ENCODE measurements around the gene SERPINB1.
"Not testable (repeated sequence)": the region's sequence is repeated elsewhere in the genome, so short reads cannot be mapped to it uniquely, and the experiment has no call there.

Gene SERPINB1

DNA sequence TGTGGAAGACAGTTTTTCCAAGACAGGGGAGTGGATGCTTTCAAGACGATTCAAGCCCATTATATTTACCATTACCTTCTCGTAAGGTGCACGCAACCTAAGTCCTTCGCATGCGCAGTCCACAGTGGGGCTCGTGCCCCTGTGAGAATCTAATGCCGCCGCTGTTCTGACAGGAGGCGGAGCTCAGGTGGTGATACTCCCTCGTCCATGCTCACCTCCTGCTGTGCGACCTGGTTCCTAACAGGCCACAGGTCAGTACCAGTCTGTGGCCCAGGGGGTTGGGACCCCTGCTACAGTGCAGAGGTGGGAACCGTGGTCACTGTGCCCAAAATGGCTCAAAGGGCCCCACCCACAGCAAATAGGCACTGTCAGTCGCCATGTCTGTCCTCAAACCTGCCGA lies 36.6 kb downstream of the SERPINB1 start:
- TF ChIP-seq, protein P1, sequence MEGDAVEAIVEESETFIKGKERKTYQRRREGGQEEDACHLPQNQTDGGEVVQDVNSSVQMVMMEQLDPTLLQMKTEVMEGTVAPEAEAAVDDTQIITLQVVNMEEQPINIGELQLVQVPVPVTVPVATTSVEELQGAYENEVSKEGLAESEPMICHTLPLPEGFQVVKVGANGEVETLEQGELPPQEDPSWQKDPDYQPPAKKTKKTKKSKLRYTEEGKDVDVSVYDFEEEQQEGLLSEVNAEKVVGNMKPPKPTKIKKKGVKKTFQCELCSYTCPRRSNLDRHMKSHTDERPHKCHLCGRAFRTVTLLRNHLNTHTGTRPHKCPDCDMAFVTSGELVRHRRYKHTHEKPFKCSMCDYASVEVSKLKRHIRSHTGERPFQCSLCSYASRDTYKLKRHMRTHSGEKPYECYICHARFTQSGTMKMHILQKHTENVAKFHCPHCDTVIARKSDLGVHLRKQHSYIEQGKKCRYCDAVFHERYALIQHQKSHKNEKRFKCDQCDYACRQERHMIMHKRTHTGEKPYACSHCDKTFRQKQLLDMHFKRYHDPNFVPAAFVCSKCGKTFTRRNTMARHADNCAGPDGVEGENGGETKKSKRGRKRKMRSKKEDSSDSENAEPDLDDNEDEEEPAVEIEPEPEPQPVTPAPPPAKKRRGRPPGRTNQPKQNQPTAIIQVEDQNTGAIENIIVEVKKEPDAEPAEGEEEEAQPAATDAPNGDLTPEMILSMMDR (IDR thresholded peaks at IDR 0.05; ENCODE audit: insufficient read depth, low read depth, low read length, missing control alignments), result no peak
- DNase-seq (ENCODE audit: low read depth), result no peak
- no peak overlapping the region for H3K4me3 ChIP-seq (ENCODE audit: low read length)

DNA sequence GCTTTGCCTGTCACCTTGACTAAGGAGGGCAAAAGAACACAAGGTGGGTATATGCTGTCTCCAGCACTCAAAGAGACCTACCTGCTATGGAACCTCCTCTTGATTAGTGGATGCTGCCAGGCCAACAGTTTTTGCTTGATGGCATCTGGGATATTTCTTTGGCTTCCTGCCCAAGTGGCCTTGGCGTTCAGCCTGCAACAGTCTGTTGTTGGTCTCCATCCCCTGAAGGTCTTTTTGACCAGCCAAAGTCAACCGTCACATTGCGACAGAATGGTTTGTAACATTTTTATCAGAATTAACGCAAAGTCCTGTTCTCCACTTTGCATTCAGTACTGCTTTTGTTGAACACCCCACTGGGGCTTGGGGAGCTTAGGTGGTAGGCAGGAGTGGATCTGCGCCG lies 37.1 kb downstream of the SERPINB1 start:
- DNase-seq (ENCODE audit: low read depth), result no peak
- TF ChIP-seq, protein P1 (IDR thresholded peaks at IDR 0.05; ENCODE audit: insufficient read depth, low read depth, low read length, missing control alignments), result no peak
- H3K4me3 ChIP-seq (ENCODE audit: low read length), result no peak overlapping the region

DNA sequence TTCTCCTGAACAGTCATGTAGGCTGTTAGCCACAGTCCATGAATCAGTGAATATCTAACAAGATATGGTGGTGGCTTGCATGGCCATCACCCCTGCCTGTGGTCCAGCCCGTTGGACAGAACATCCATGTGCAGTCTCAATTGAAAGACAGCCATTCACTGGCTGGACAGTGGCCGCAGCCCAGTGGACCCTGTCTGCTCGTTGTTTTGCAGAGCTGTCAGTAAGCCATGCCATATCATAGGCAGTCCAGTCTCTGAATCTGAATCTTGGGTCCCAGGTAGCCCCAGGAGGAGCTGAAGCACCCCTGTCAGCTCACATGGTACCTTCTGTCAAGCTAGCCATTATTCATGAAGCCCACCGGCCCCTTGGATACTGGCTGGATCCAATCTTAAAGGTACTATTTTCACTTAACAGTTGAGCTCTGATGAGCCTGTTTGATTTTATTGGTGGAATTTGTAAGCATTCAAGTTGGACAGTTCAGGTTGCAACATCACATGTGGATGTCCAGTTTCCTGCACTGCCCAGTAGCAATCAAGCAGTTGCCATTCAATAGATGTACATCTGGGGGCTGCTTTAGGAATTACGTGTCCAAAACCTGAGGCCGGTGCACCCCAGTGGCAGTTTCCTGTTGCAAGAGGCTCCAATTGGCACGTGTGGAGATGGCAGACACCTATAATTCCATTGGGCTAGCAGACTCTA lies 37.8 kb downstream of the SERPINB1 start:
- no peak overlapping the region for H3K4me3 ChIP-seq (ENCODE audit: low read length)
- DNase-seq (ENCODE audit: low read depth), result no peak
- TF ChIP-seq, protein P1 (IDR thresholded peaks at IDR 0.05; ENCODE audit: insufficient read depth, low read depth, low read length, missing control alignments), result no peak

DNA sequence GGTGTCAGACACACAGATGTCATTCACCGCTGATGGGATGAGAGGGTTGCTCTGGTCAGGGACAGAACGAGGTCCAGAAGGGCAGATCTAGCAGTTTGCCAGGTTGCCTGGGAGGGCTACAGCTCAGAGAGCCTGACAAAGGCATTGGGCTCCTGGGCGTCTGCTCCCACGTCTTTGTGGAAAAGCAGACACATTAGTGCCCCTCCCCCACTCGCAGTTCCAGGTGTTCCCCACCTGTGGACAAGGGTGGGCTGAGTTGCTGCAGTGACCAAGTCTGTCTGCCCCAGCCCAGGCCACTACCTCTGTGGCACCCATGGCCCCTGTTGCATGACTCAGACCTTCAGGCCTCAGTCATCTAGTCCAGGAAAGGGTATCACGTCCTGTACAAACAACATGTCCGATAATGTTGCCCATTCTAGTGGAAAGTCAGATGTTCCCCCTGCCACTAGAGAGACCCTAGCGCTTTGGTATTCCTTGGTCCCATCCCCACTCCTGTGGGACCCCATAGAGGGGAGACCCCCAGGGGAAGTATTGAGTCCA lies 39.1 kb downstream of the SERPINB1 start:
- no peak overlapping the region for H3K4me3 ChIP-seq (ENCODE audit: low read length)
- DNase-seq (ENCODE audit: low read depth), result no peak
- TF ChIP-seq, protein P1 (IDR thresholded peaks at IDR 0.05; ENCODE audit: insufficient read depth, low read depth, low read length, missing control alignments), result no peak

DNA sequence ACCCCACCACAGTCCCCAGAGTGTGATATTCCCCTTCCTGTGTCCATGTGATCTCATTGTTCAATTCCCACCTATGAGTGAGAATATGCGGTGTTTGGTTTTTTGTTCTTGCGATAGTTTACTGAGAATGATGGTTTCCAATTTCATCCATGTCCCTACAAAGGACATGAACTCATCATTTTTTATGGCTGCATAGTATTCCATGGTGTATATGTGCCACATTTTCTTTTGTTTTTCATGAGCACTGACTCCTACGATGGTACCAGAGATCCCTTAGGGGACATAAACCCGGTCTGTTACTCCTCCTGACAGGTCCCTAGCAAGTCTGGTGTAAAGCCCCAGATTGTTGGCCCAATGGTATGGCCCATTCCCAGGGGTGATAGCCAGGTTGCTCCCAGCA lies 40.0 kb downstream of the SERPINB1 start:
- not testable (repeated sequence) for DNase-seq (ENCODE audit: low read depth); H3K4me3 ChIP-seq (ENCODE audit: low read length)

DNA sequence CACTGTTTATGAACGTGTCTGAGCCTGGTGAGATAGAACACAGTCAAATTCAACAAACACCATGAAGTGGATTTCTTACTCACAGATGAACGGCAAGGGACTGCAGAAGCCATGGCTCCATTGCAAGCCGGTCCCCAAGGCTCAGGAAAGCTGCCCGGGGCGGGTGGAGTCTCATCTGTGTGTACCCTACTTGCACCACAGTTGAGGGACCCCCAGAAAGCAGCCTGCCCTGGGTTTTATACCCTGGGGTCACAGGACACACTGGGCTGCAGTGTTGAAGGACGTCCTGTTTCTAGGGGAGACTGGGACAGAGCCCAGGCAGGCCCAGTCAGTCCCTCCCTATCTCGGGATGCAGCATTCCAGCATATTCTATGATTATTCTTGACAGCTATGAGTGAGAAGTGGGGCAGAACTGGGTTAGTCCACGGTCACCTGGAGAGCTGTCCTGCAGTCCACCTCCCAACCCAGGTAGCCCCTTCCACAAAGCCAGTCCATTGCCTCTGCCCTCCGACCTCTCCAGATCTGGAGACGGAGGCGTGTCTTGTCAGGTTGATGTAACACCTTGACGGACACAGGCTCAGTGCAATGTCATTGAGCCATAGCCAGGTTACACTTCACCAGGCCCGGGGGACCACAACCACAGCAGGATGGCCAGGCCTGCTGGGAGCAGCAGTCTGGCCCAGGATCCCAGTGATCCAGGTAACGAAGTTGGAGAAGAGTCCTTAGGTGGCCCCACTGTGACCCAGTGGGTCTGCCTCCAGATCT lies 40.9 kb downstream of the SERPINB1 start:
- H3K4me3 ChIP-seq (ENCODE audit: low read length), result no peak overlapping the region
- DNase-seq (ENCODE audit: low read depth), result no peak
- TF ChIP-seq, protein P1 (IDR thresholded peaks at IDR 0.05; ENCODE audit: insufficient read depth, low read depth, low read length, missing control alignments), result no peak

DNA sequence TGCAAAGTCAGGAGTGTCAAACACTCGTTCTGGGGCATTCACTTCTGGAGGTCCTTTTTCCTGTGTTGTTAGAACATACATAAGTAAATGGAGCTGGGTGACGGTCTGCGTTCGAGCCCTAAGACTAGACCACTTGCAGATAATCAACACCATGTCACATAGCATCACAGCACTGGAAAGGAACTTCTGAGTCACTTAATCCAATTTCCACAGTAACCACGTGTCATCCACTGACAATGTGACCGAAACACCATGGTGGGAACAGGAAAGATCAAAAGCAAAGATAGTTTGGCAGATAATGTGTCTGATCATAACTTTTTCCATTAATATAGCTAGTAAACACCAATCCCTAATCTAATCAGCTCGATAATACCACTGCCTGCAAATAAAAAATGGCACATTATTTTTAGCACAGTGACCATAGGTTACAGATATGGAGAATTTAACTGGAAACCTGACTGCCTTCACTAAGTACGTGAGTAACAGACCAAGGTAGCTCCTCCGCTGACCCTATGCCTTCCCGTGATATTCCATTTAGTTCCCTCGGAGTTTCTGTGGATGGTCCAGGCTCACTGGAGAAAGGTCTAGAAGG lies 41.6 kb downstream of the SERPINB1 start:
- no peak overlapping the region for H3K4me3 ChIP-seq (ENCODE audit: low read length)
- no peak for DNase-seq (ENCODE audit: low read depth)
- TF ChIP-seq, protein P1 (IDR thresholded peaks at IDR 0.05; ENCODE audit: insufficient read depth, low read depth, low read length, missing control alignments), result no peak

Data from epithelial cell of esophagus (primary cell).